CD14-positive monocyte (primary cell): ENCODE results near the gene DYNC2H1. TPM values are rescaled to one million over a fixed set of nuclear protein-coding genes. Genes with fewer than 3 reads are reported as not detected.

Experiments used
- DNase-seq, 3 donors: peaks; one replicate each; pipeline ENCODE4 v3.0.0-alpha.2; 2011 to 2022
- H2AFZ ChIP-seq: 2 replicates; pipeline ENCODE4 v1.6.0; 2012; ENCODE audit warnings: mild to moderate bottlenecking, low read depth, low read length, inconsistent platforms; ENCODE audit not compliant: insufficient read depth, poor library complexity, severe bottlenecking
- H3K27ac ChIP-seq, 2 donors: 1 replicate in 1 of 2; 2 replicates in 1 of 2; pipeline ENCODE4 v1.5.1; 2012 to 2013; ENCODE audit warnings: low read length in 2 of 2, control low read depth in 1 of 2, inconsistent platforms in 1 of 2, low read depth in 1 of 2, mild to moderate bottlenecking in 1 of 2
- H3K27me3 ChIP-seq, 2 donors: one replicate each; pipeline versions ENCODE4 v1.6.0 to v1.6.1; 2011 to 2013; ENCODE audit warnings: low read length in 2 of 2; ENCODE audit not compliant: control insufficient read depth in 2 of 2, insufficient read depth in 2 of 2
- H3K36me3 ChIP-seq, 2 donors: replicated peaks in 1 of 2; 1 replicate in 1 of 2; 2 replicates in 1 of 2; pipeline versions ENCODE4 v1.5.1 to v1.6.1; 2012 to 2013; ENCODE audit warnings: low read length in 2 of 2, control low read depth in 1 of 2, inconsistent platforms in 1 of 2, mild to moderate bottlenecking in 1 of 2; ENCODE audit not compliant: insufficient read depth in 2 of 2, control insufficient read depth in 1 of 2
- H3K4me1 ChIP-seq, 2 donors: 1 replicate in 1 of 2; 2 replicates in 1 of 2; pipeline versions ENCODE4 v1.5.1 to v1.6.1; 2012 to 2013; ENCODE audit warnings: low read length in 2 of 2, control low read depth in 1 of 2, inconsistent platforms in 1 of 2, mild to moderate bottlenecking in 1 of 2, moderate library complexity in 1 of 2; ENCODE audit not compliant: insufficient read depth in 2 of 2, control insufficient read depth in 1 of 2
- H3K4me2 ChIP-seq: replicated peaks from 2 replicates; pipeline ENCODE3; 2012; ENCODE audit warnings: low read length, moderate library complexity, mild to moderate bottlenecking; ENCODE audit not compliant: poor library complexity, severe bottlenecking; ENCODE audit errors: extremely low read depth
- H3K4me3 ChIP-seq, 3 experiments: fragments of 200-600 bp in 1 of 3; sonication (generic) in 1 of 3; replicated peaks in 1 of 3; 1 replicate in 2 of 3; 2 replicates in 1 of 3; pipeline ENCODE4 v1.5.1; 2011 to 2013; ENCODE audit warnings: low read length in 3 of 3, mild to moderate bottlenecking in 3 of 3, control low read depth in 2 of 3, low read depth in 2 of 3, inconsistent platforms in 1 of 3, moderate library complexity in 1 of 3
- H3K79me2 ChIP-seq: 2 replicates; pipeline ENCODE4 v1.6.0; 2012; ENCODE audit warnings: mild to moderate bottlenecking, control low read depth, inconsistent platforms, low read length, moderate library complexity; ENCODE audit not compliant: insufficient read depth
- H3K9ac ChIP-seq: 2 replicates; pipeline ENCODE4 v1.6.0; 2017; ENCODE audit warnings: low read length, mild to moderate bottlenecking; ENCODE audit not compliant: insufficient read depth, poor library complexity, severe bottlenecking
- H3K9me3 ChIP-seq, 2 donors: replicated peaks in 1 of 2; 1 replicate in 1 of 2; 2 replicates in 1 of 2; pipeline versions ENCODE4 v1.5.1 to v1.6.1; 2012 to 2013; ENCODE audit warnings: low read length in 2 of 2, control low read depth in 1 of 2; ENCODE audit not compliant: control insufficient read depth in 1 of 2, insufficient read depth in 1 of 2
- H4K20me1 ChIP-seq: 2 replicates; pipeline ENCODE4 v1.6.0; 2012; ENCODE audit warnings: mild to moderate bottlenecking, low read length, control low read depth, moderate library complexity; ENCODE audit not compliant: insufficient read depth
- H3K27ac Mint-ChIP-seq, 7 donors: one replicate each; pipeline ENCODE4 v1.8.0; 2020; ENCODE audit warnings: mild to moderate bottlenecking in 7 of 7, mixed read lengths in 7 of 7, moderate library complexity in 6 of 7, inconsistent platforms in 2 of 7
- H3K27me3 Mint-ChIP-seq, 3 donors: one replicate each; pipeline ENCODE4 v1.8.0; 2021 to 2022; ENCODE audit warnings: low read depth in 3 of 3, mild to moderate bottlenecking in 3 of 3, mixed read lengths in 3 of 3, moderate library complexity in 3 of 3, inconsistent platforms in 1 of 3
- H3K36me3 Mint-ChIP-seq, 2 donors: one replicate each; pipeline ENCODE4 v1.8.0; 2020; ENCODE audit warnings: mixed read lengths in 2 of 2, inconsistent platforms in 1 of 2, mild to moderate bottlenecking in 1 of 2
- H3K4me1 Mint-ChIP-seq: one replicate; pipeline ENCODE4 v1.8.0; 2020; ENCODE audit warnings: mild to moderate bottlenecking, mixed read lengths
- H3K4me3 Mint-ChIP-seq, 2 donors: one replicate each; pipeline ENCODE4 v1.8.0; 2020; ENCODE audit warnings: mild to moderate bottlenecking in 2 of 2, mixed read lengths in 2 of 2, moderate library complexity in 1 of 2
- H3K9me3 Mint-ChIP-seq, 7 donors: one replicate each; pipeline ENCODE4 v1.8.0; 2020 to 2022; ENCODE audit warnings: mixed read lengths in 7 of 7, mild to moderate bottlenecking in 6 of 7, moderate library complexity in 6 of 7, inconsistent platforms in 2 of 7
- WGBS: methylation state at CpG from one replicate; pipeline ENCODE4 v1.1.5; 2013; ENCODE audit warnings: missing lambda C conversion rate; ENCODE audit not compliant: insufficient coverage; 5-methylcytosine and 5-hydroxymethylcytosine counted together
- intact Hi-C, 2 donors: fragments of 100-400 bp; cut with micrococcal nuclease; formaldehyde crosslinking; loops; one replicate each; pipeline versions ENCODE4 v1.15.0 to v1.15.1; 2023
- polyA plus RNA-seq, 3 donors: library from polyadenylated mRNA; depleted of rRNA in 1 of 3; unstranded in 2 of 3; stranded (reverse) in 1 of 3; fragments of 300-500 nt in 2 of 3; fragments of >200 nt in 1 of 3; fragmentation: Illumina TruSeq in 2 of 3; gene quantifications; 1 replicate in 2 of 3; 2 replicates in 1 of 3; pipeline ENCODE4 v1.2.3, GENCODE V29; 2012 to 2021
- TF ChIP-seq, protein P1 (sequence below): fragments of 200-600 bp; IDR thresholded peaks from one replicate; pipeline ENCODE4 v1.8.0; 2022; ENCODE audit warnings: antibody characterized with exemption, mild to moderate bottlenecking

Gene DYNC2H1
- polyA plus RNA-seq, 3 donors, result 0.10 to 1.5 (median 0.36) TPM

DNA sequence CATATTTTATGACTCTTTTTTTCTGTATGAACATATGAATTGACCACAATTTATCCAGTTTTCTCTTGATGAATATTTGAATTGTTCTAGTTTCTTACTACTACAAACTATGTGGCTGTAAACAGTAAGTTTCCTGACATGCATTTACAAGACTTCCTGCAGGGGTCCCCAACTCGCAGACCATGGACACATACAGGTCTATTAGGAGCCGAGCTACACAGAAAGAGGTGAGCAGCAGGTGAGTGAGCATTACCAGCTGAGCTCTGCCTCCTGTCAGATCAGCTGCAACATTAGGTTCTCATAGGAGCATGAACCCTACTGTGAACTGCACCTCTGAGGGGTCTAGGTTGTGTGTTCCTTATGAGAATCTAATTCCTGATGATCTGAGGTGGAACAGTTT lies 379.4 kb downstream of the DYNC2H1 start:
- intact Hi-C loops, result no loop called here
- no peak overlapping the region for H3K9ac ChIP-seq
- H3K4me2 ChIP-seq, result no peak overlapping the region
- Mint-ChIP-seq H3K27me3 (peaks cover 0 to 2% (median 0%) of the 10 kb centered on the region in 3 donors), H3K27ac (no peak overlapping the region), H3K9me3 (peaks cover 2 to 16% (median 8%) of the 10 kb centered on the region in 7 donors), H3K4me1 (no peaks in the 10 kb centered on the region), H3K36me3 (no peaks in the 10 kb centered on the region), H3K4me3 (no peak overlapping the region)
- no peak for DNase-seq
- WGBS, result 94% methylated on average over 2 of the region's 2 CpGs
- no peaks in the 10 kb centered on the region for H3K4me1 ChIP-seq
- no peaks in the 10 kb centered on the region for H3K36me3 ChIP-seq
- H3K27ac ChIP-seq, result no peak overlapping the region
- H3K27me3 ChIP-seq, result no peaks in the 10 kb centered on the region
- TF ChIP-seq, protein P1, sequence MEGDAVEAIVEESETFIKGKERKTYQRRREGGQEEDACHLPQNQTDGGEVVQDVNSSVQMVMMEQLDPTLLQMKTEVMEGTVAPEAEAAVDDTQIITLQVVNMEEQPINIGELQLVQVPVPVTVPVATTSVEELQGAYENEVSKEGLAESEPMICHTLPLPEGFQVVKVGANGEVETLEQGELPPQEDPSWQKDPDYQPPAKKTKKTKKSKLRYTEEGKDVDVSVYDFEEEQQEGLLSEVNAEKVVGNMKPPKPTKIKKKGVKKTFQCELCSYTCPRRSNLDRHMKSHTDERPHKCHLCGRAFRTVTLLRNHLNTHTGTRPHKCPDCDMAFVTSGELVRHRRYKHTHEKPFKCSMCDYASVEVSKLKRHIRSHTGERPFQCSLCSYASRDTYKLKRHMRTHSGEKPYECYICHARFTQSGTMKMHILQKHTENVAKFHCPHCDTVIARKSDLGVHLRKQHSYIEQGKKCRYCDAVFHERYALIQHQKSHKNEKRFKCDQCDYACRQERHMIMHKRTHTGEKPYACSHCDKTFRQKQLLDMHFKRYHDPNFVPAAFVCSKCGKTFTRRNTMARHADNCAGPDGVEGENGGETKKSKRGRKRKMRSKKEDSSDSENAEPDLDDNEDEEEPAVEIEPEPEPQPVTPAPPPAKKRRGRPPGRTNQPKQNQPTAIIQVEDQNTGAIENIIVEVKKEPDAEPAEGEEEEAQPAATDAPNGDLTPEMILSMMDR, result no peak
- no peak overlapping the region for H3K4me3 ChIP-seq
- H3K9me3 ChIP-seq, result peaks cover 10 to 11% of the 10 kb centered on the region in 2 donors
- H4K20me1 ChIP-seq, result no peaks in the 10 kb centered on the region
- no peak overlapping the region for H2AFZ ChIP-seq
- no peaks in the 10 kb centered on the region for H3K79me2 ChIP-seq

DNA sequence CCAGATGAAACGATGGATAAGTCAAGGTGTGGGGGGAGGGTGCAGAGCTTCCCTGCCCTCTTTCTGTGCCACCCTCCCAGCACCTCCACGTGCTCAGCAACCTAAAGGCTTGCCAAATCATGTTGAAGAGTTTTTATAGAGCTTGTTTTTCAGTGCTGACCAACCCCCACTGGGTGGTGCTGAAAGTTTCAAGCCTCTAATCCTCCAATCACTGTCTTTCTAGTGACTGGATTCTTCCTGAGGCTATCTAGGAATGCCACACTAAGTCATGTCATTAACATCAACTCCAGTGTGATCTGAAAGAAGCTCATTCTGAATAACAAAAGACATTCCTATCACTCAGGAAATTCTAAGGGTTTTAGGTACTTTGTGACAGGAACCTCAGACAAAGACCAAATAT lies 382.6 kb downstream of the DYNC2H1 start:
- Mint-ChIP-seq H3K9me3 (peaks cover 3 to 19% (median 9%) of the 10 kb centered on the region in 7 donors), H3K4me3 (no peak overlapping the region), H3K36me3 (no peaks in the 10 kb centered on the region), H3K27me3 (peaks cover 0 to 2% (median 0%) of the 10 kb centered on the region in 3 donors), H3K27ac (no peak overlapping the region), H3K4me1 (no peaks in the 10 kb centered on the region)
- Histone ChIP-seq H2AFZ (no peak overlapping the region), H3K9ac (no peak overlapping the region), H3K27me3 (no peaks in the 10 kb centered on the region), H3K36me3 (no peaks in the 10 kb centered on the region), H3K9me3 (peaks cover 10 to 22% of the 10 kb centered on the region in 2 donors), H3K79me2 (no peaks in the 10 kb centered on the region), H3K27ac (no peak overlapping the region), H3K4me2 (no peak overlapping the region), H4K20me1 (no peaks in the 10 kb centered on the region), H3K4me3 (no peak overlapping the region), H3K4me1 (no peaks in the 10 kb centered on the region)
- TF ChIP-seq, protein P1, result no peak
- WGBS, result no CpG with 5 or more reads among the region's 2 CpGs
- DNase-seq, result no peak
- intact Hi-C loops, result no loop called here
